ENCODE measurements around the gene HGS. TPM values are rescaled to one million over a fixed set of nuclear protein-coding genes. Genes with fewer than 3 reads are reported as not detected.

HGS gene
- total RNA-seq, result 40.3 TPM

GRCh38 chr17:81683584-81684441 is at the start of gene HGS, which contains the start of gene ARL16:
TSS of gene HGS (plus strand) at chr17:81684011. CDS start at chr17:81684067, 56 bp downstream.
TSS of gene ARL16 (minus strand) at chr17:81683797. CDS start at chr17:81683753, 44 bp downstream.
- ATAC-seq, result peak; percentile 90
- peak; percentile 99 for DNase-seq (ENCODE audit: low spot score)

- DNase-seq (ENCODE audit: low spot score) (no peak), ATAC-seq (peak; percentile 2)
Measured at GRCh38 chr17:81635431-81635830, 48.4 kb upstream of the HGS start.

GRCh38 chr17:81635973-81636504 is 47.8 kb upstream of the HGS start:
- ATAC-seq, result peak; percentile 49
- no peak for DNase-seq (ENCODE audit: low spot score)

- DNase-seq (ENCODE audit: low spot score), result peak; percentile 88
- ATAC-seq, result peak; percentile 87
Measured at GRCh38 chr17:81636505-81637288, 47.1 kb upstream of the HGS start, which contains the start of the genes NPLOC4 and TSPAN10. TSS of gene NPLOC4 (minus strand) at chr17:81637112. CDS start at chr17:81636930, 182 bp downstream. TSS of gene TSPAN10 (plus strand) at chr17:81637196. CDS start at chr17:81642413, 5,217 bp downstream.

- ATAC-seq, result no peak
Measured at GRCh38 chr17:81638683-81639082, 45.1 kb upstream of the HGS start.

GRCh38 chr17:81640011-81640410 is 43.8 kb upstream of the HGS start:
- DNase-seq (ENCODE audit: low spot score) (no peak), ATAC-seq (no peak)

More at GRCh38 chr17:81638683-81639082, 45.1 kb upstream of the HGS start:
- no peak for DNase-seq (ENCODE audit: low spot score)

GRCh38 chr17:81641825-81642489 is 41.9 kb upstream of the HGS start:
- no peak for DNase-seq (ENCODE audit: low spot score)

GRCh38 chr17:81644496-81644895 is 39.3 kb upstream of the HGS start:
- DNase-seq (ENCODE audit: low spot score), result no peak
- no peak for ATAC-seq

More at GRCh38 chr17:81641825-81642489, 41.9 kb upstream of the HGS start:
- no peak for ATAC-seq

- no peak for ATAC-seq
- DNase-seq (ENCODE audit: low spot score), result no peak
Measured at GRCh38 chr17:81644976-81645952, 38.5 kb upstream of the HGS start.

- DNase-seq (ENCODE audit: low spot score) (no peak), ATAC-seq (no peak)
Measured at GRCh38 chr17:81646869-81647600, 36.8 kb upstream of the HGS start.

GRCh38 chr17:81647640-81648012 is 36.2 kb upstream of the HGS start:
- DNase-seq (ENCODE audit: low spot score) (no peak), ATAC-seq (no peak)

- ATAC-seq (no peak), DNase-seq (ENCODE audit: low spot score) (no peak)
Measured at GRCh38 chr17:81648013-81648706, 35.7 kb upstream of the HGS start.

- no peak for DNase-seq (ENCODE audit: low spot score)
- no peak for ATAC-seq
Measured at GRCh38 chr17:81648707-81649085, 35.1 kb upstream of the HGS start.

GRCh38 chr17:81650951-81651350 is 32.9 kb upstream of the HGS start:
- no peak for DNase-seq (ENCODE audit: low spot score)

GRCh38 chr17:81651692-81652091 is 32.1 kb upstream of the HGS start:
- ATAC-seq, result peak; percentile 4
- no peak for DNase-seq (ENCODE audit: low spot score)

More at GRCh38 chr17:81650951-81651350, 32.9 kb upstream of the HGS start:
- ATAC-seq, result no peak

- ATAC-seq (peak; percentile 9), DNase-seq (ENCODE audit: low spot score) (no peak)
Measured at GRCh38 chr17:81652906-81653771, 30.7 kb upstream of the HGS start.
